Measurements from ENCODE around the gene ECHDC3.

ECHDC3 gene

DNA sequence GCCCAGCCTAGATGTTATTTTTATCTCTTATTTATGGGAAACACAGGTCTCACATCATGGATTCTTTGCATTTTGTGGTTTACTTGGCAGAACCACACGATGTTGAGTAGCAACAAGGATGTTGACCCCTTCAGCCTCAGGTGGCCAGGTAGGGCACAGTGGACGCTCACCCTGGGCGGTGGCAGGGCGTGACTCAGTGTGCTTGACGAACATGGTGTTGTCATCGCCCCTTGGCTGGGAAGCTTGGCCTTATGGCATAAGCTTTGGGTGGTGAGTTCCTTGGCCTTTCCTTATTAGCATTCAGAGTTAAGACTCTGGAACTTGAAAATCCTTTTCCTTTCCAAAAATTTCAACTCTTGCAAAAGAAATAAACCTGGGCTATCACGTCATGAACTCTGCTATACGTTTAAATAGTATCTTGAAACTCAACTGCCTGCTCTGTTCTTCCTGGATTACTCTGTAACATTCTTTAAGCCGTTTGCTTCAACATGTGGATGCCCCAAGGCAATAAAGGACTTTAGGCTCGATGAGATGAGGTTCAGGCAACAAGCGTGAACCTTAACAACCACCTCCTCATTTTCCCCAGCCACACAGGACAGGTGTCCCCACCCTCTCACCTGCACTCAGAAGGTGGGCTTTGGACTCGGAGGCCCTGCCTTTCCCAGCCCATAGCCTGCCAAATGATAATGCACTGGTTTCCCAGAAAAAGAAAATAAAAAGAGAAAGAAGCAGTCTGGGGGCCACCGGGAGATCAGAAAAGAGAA, 22.5 kb upstream of the ECHDC3 start:
- Histone ChIP-seq H4K20me1 (ENCODE audit: insufficient read depth, low read length) (no peaks in the 10 kb centered on the region), H2AFZ (ENCODE audit: low read depth, low read length) (no peak overlapping the region), H3K9ac (ENCODE audit: low read length) (no peak overlapping the region), H3K4me1 (ENCODE audit: low read length) (peaks cover 22% of the 10 kb centered on the region), H3K9me3 (ENCODE audit: insufficient read depth, low read length) (no peaks in the 10 kb centered on the region), H3K36me3 (replicated peaks; ENCODE audit: low read depth, low read length) (no peaks in the 10 kb centered on the region), H3K4me3 (ENCODE audit: low read length) (peak overlapping the region; percentile 30; the same call in 1 of the 2 replicates), H3K4me2 (ENCODE audit: low read length) (peak overlapping the region; percentile 57), H3K79me2 (ENCODE audit: low read length) (no peaks in the 10 kb centered on the region), H3K27ac (ENCODE audit: low read length) (no peak overlapping the region), H3K27me3 (ENCODE audit: low read depth, low read length) (peaks cover 64% of the 10 kb centered on the region)
- no peak for TF ChIP-seq EZH2phosphoT487 (IDR thresholded peaks at IDR 0.05; ENCODE audit: low read depth)
- TF ChIP-seq, protein P1, sequence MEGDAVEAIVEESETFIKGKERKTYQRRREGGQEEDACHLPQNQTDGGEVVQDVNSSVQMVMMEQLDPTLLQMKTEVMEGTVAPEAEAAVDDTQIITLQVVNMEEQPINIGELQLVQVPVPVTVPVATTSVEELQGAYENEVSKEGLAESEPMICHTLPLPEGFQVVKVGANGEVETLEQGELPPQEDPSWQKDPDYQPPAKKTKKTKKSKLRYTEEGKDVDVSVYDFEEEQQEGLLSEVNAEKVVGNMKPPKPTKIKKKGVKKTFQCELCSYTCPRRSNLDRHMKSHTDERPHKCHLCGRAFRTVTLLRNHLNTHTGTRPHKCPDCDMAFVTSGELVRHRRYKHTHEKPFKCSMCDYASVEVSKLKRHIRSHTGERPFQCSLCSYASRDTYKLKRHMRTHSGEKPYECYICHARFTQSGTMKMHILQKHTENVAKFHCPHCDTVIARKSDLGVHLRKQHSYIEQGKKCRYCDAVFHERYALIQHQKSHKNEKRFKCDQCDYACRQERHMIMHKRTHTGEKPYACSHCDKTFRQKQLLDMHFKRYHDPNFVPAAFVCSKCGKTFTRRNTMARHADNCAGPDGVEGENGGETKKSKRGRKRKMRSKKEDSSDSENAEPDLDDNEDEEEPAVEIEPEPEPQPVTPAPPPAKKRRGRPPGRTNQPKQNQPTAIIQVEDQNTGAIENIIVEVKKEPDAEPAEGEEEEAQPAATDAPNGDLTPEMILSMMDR (IDR thresholded peaks at IDR 0.05; ENCODE audit: low read depth, low read length), result no peak

DNA sequence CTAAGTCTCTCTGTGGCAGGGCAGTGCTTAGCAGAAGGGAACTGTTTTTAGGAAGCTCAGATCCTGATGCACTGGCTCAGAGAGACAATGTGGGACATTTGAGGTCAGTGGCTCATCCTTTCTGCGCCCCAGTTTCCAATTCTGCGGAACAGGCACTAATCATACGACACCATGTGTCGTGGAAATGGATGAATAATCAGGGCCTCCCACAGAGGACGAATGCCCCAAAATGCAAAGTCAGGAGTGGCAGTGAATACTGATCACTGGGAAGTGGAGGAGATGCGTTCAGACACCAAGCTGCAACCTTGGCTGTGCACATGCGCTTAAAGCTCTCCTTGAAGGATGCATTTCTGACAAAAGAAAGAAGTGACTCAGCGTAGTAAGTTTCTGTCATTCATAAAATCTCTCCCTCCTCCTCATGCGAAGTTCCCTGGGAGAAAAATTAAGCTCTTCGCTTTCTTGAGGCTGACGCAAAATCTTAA, 21.9 kb upstream of the ECHDC3 start:
- no peak overlapping the region for H2AFZ ChIP-seq (ENCODE audit: low read depth, low read length)
- peak overlapping the region; percentile 57 for H3K4me2 ChIP-seq (ENCODE audit: low read length)

GRCh38 chr10:11721806-11722205, 20.4 kb upstream of the ECHDC3 start:
- Histone ChIP-seq H3K79me2 (ENCODE audit: low read length) (no peaks in the 10 kb centered on the region), H3K36me3 (replicated peaks; ENCODE audit: low read depth, low read length) (no peaks in the 10 kb centered on the region), H4K20me1 (ENCODE audit: insufficient read depth, low read length) (no peaks in the 10 kb centered on the region), H3K4me3 (ENCODE audit: low read length) (no peak overlapping the region), H3K9me3 (ENCODE audit: insufficient read depth, low read length) (no peaks in the 10 kb centered on the region), H3K4me1 (ENCODE audit: low read length) (peaks cover 25% of the 10 kb centered on the region), H3K27me3 (ENCODE audit: low read depth, low read length) (peaks cover 55% of the 10 kb centered on the region), H3K4me2 (ENCODE audit: low read length) (no peak overlapping the region), H2AFZ (ENCODE audit: low read depth, low read length) (no peak overlapping the region), H3K27ac (ENCODE audit: low read length) (no peak overlapping the region), H3K9ac (ENCODE audit: low read length) (no peak overlapping the region)
- TF ChIP-seq EZH2phosphoT487 (IDR thresholded peaks at IDR 0.05; ENCODE audit: low read depth), result no peak
- TF ChIP-seq, protein P1 (IDR thresholded peaks at IDR 0.05; ENCODE audit: low read depth, low read length), result no peak

More for the DNA sequence above, 21.9 kb upstream of the ECHDC3 start:
- Histone ChIP-seq H3K27me3 (ENCODE audit: low read depth, low read length) (peaks cover 63% of the 10 kb centered on the region), H4K20me1 (ENCODE audit: insufficient read depth, low read length) (no peaks in the 10 kb centered on the region), H3K79me2 (ENCODE audit: low read length) (no peaks in the 10 kb centered on the region), H3K9ac (ENCODE audit: low read length) (no peak overlapping the region), H3K36me3 (replicated peaks; ENCODE audit: low read depth, low read length) (no peaks in the 10 kb centered on the region), H3K9me3 (ENCODE audit: insufficient read depth, low read length) (no peaks in the 10 kb centered on the region), H3K27ac (ENCODE audit: low read length) (no peak overlapping the region), H3K4me3 (ENCODE audit: low read length) (peak overlapping the region; percentile 30; the same call in 1 of the 2 replicates), H3K4me1 (ENCODE audit: low read length) (peaks cover 25% of the 10 kb centered on the region)
- no peak for TF ChIP-seq EZH2phosphoT487 (IDR thresholded peaks at IDR 0.05; ENCODE audit: low read depth)
- TF ChIP-seq, protein P1 (IDR thresholded peaks at IDR 0.05; ENCODE audit: low read depth, low read length), result no peak

GRCh38 chr10:11723359-11723758, 18.8 kb upstream of the ECHDC3 start:
- peaks cover 45% of the 10 kb centered on the region for H3K27me3 ChIP-seq (ENCODE audit: low read depth, low read length)
- H3K79me2 ChIP-seq (ENCODE audit: low read length), result no peaks in the 10 kb centered on the region
- H3K9me3 ChIP-seq (ENCODE audit: insufficient read depth, low read length), result no peaks in the 10 kb centered on the region
- no peak overlapping the region for H3K4me3 ChIP-seq (ENCODE audit: low read length)
- H2AFZ ChIP-seq (ENCODE audit: low read depth, low read length), result no peak overlapping the region
- no peak overlapping the region for H3K4me2 ChIP-seq (ENCODE audit: low read length)
- H3K36me3 ChIP-seq (replicated peaks; ENCODE audit: low read depth, low read length), result no peaks in the 10 kb centered on the region
- no peaks in the 10 kb centered on the region for H4K20me1 ChIP-seq (ENCODE audit: insufficient read depth, low read length)
- no peak for TF ChIP-seq EZH2phosphoT487 (IDR thresholded peaks at IDR 0.05; ENCODE audit: low read depth)
- TF ChIP-seq, protein P1 (IDR thresholded peaks at IDR 0.05; ENCODE audit: low read depth, low read length), result no peak
- H3K27ac ChIP-seq (ENCODE audit: low read length), result no peak overlapping the region
- no peak overlapping the region for H3K9ac ChIP-seq (ENCODE audit: low read length)
- H3K4me1 ChIP-seq (ENCODE audit: low read length), result peaks cover 16% of the 10 kb centered on the region

Measured in OCI-LY3 (cell line).